T-helper 2 cell treated with Interferon-gamma antibody and Interleukin-4, amounts not matched to agents 100 ng/mL and 5 ng/mL, for 36 hours (primary cell): ENCODE results near the gene GPAT3. TPM values are rescaled to one million over a fixed set of nuclear protein-coding genes. Genes with fewer than 3 reads are reported as not detected.
"Not testable (repeated sequence)": the region's sequence is repeated elsewhere in the genome, so short reads cannot be mapped to it uniquely, and the experiment has no call there.

ENCODE experiments used
- intact Hi-C: fragments of 100-400 bp; cut with micrococcal nuclease; formaldehyde crosslinking; loops from one replicate; pipeline ENCODE4 v1.15.1; 2023
- total RNA-seq: library from RNA; stranded (reverse); gene quantifications from 2 replicates; pipeline ENCODE4 v1.2.3, GENCODE V29; 2022

The GPAT3 gene
- total RNA-seq, 1 donor from 2014 or later = 10.3 TPM

DNA sequence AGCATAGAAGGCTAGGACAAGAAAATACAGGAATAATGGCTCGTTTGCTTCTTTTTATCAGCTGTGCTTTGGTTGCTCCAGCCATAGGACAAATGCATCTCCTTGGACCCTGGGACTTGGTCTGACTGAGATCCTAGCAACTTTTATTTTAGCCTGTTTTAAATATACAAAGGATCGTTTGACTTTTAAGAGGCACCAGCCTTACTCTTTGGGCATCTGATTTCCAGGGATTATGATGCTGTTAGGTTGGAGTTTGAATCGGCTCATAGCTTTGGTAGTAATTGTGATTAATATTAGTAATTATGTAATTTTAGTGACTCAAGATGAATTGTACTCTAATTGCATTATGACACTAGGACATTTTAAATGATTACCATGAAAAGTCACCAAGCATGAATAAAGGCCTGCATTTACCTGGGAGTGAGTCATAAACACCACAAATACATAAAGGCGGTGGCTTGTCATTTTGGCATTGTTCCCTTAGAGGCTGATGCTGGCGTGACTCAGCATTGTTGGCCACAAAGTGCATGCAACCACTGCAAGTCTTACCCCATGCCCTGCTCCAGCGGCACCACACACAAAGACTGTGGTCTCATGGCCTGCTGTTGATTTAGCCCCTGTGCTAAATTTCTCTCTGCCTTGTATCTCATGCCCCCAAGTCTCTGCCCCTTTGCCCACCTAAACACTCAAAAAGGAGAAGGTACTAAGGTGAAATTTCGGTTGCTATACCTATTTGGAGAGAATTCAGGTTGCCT lies 12.4 kb downstream of the GPAT3 start:
- intact Hi-C loops = loop anchor here (1.0 kb wide), 1 partner anchor 10 kb away; no protein-coding TSS in a partner anchor

DNA sequence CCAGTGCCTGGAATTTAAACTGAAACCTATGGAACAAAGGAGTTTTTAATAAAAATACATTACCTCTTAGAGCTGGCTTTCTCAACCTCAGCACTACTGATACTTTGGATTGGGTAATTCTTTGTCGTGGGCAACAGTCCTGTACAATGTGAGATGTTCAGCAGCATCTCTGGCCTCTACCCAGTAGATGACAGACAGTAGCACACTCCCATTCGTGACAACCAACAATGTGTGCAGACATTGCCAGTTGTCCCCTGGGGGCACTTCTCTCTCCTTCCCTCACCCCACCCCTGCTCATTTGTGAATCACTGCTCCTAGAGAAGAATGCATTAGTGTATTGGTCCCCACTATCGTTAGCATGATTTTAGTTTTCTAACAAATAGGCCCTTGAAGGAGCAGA lies 16.2 kb downstream of the GPAT3 start:
- intact Hi-C loops = no loop called here

DNA sequence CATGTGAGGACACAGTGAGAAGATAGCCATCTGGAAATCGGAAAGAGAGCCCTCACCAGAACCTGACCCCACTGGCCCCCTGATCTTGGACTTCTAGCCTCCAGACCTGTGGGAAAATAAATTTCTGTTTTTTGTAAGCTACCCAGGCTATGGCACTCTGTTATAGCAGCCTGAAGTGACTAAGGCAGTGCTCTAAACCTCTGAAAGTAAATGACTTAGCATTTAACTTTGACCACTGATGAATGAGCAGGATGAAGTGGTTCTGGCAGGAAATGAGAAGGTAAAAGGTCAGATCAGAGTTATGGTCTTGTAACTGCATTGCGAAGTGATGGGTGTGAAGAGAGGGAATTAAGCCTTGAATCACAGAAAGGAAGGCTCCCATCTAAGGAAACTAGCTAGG lies 17.0 kb downstream of the GPAT3 start:
- intact Hi-C loops = no loop called here

GRCh38 chr4:83556006-83556707 lies 20.2 kb downstream of the GPAT3 start:
- intact Hi-C loops = no loop called here

- intact Hi-C loops = no loop called here
Measured at GRCh38 chr4:83556816-83557215, 20.9 kb downstream of the GPAT3 start.

DNA sequence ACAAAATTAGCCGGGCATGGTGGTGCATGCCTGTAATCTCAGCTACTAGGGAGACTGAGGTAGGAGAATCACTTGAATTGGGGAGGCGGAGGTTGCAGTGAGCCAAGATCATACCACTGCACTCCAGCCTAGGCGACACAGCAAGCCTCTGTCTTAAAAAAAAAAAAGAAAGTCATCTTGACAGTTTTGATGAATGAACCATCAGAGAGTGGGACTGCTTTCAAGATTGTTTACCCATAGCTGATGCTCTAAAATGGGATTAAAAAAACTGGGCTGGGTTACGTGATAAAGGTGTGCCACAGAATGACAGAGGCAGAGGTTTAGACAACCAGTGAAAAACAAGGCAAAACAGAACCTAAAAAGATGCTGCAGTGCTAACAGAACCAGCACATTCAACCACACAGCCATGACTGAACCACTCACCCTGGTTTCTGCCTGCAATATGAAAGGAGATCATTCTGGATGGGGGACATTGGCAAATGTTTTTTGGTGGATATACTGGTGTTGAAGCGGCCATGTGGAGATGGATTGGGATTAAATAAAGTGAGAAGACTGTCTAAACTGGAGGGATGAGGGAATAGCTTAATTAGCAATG lies 22.2 kb downstream of the GPAT3 start:
- intact Hi-C loops = loop anchor here (1.0 kb wide), 1 partner anchor 10 kb away; no protein-coding TSS in a partner anchor

DNA sequence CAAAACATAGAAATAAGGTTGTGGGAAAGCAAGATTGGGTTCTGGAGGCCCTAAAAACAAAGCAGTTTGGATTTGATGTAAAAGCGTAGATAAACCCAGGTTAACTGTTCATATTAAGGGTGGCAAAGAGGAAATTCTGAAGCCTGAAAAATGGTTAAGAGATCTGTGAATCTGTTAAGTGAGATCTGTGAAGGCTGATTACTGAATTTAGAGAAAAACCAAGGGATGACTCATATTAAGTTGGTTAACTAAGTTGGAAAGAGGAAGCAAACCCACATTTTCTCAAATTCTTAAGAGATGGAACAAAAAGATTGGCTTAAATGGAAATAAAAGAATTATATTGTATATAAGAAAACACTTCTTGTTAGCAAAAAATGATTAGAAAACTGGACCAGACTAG lies 22.8 kb downstream of the GPAT3 start:
- intact Hi-C loops = loop anchor here (1.0 kb wide), 1 partner anchor 10 kb away; no protein-coding TSS in a partner anchor

GRCh38 chr4:83560523-83560922 lies 24.6 kb downstream of the GPAT3 start:
- intact Hi-C loops = no loop called here

GRCh38 chr4:83561381-83561780 lies 25.5 kb downstream of the GPAT3 start:
- intact Hi-C loops = no loop called here

DNA sequence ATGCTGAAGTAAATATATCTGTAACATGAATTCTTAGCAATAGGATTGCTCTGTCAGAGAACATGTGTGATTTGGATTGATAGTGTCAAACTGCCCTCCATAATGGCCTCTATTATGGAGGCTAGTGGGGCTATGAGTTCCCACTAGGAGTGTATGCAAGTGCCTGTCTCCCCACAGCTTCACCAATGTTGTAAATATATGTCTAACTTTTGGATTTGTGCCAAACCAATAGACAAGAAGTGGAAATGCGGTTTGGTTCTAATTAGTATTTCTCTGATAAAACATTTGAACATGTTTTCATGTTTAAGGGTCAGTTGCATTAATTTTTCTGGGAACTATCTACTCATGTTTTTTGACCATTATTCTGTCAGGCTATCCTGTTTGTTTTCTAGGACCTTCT lies 28.1 kb downstream of the GPAT3 start:
- intact Hi-C loops = no loop called here

DNA sequence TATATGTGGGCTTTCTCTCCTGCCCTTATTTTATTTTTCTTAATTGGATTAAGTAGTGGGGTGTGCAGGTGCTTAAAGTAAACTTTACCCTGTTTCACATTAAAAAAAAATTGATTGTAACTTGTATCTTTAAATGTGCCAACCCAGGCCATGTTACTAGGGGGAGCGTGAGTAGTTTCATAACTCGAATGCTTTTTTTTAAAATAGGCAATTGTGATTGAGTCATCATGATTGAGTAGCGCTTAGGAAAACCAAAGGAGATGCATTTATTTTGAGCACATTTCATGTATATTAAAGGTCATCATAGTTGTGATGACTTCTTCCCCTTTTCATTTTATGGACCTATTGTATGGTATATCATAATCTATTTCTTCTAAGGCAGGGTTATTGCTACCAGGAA lies 32.2 kb downstream of the GPAT3 start:
- intact Hi-C loops = no loop called here

DNA sequence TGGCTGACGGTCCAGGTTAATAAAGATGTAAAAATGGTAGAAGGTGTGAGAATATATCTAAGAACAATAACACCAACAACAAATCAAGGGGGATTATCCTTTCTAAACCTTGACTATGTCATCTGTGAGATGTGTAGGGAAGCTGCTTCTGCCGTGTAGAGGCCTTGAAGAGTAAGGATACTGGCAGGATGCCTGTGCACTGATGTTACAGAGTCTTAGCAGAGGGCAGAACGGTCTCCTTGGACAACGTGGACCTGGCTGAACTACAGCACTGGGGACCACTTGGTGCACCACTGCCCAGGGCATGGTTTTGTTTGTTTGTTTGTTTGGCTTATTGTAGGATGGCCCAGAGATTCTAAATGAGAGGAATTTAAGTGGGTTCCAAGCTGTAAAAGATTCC lies 33.5 kb downstream of the GPAT3 start:
- intact Hi-C loops = no loop called here

- intact Hi-C loops = no loop called here
Measured at GRCh38 chr4:83569987-83570386, 34.1 kb downstream of the GPAT3 start.

DNA sequence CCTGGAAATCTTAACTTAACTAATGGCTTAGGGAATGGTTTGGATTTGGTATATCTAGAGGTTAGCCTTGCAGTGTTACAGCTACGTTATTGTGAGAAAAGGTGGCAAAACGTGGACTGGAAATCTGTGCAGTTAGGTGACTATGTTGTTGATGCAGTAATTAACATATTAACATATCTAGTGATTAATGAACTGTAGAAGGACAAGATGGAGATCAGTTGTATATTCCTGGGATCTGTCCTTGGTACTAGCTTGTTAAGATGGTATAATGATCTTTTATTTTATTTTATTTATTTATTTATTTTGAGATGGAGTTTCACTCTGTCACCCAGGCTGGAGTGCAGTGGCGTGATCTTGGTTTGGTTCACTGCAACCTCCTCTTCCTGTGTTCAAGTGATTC lies 36.9 kb downstream of the GPAT3 start:
- intact Hi-C loops = no loop called here

GRCh38 chr4:83574247-83574646 lies 38.3 kb downstream of the GPAT3 start:
- intact Hi-C loops = no loop called here

- intact Hi-C loops = not testable (repeated sequence)
Measured at GRCh38 chr4:83576237-83576636, 40.3 kb downstream of the GPAT3 start.

DNA sequence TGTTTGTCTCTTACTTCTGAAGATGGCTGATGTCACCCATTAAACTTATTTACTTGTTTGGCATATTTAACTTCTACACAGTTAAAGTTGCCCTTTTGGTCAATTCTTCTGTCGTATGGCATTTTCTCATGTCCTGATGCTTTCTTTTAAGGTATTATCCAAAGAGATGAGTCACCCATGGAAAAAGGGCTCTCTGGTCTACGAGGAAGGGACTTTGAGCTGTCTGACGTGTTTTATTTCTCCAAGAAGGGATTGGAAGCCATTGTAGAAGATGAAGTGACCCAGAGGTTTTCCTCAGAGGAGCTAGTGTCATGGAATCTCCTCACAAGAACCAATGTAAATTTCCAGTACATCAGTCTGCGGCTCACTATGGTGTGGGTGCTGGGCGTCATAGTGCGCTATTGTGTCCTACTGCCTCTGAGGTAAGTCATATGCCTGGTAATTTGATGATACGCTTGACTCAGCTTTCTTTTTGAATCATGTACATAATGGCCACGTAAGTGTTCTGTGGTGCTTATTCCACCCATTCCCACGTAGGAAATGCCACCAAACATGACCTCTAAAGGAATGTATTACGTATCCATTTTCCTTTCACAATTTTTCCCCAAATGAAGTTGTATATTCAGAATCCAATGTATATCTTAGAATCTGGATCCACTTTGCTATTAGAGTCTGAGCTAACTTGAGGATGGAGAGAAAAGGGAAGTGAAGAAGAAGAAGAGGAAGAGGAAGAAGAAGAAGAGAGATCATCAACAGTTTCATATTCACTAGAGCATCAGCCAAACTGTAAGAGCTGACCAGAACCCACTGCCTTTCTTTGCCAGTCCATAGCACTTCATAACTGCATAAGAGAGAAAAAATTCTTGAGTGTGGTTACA lies 45.7 kb downstream of the GPAT3 start:
- intact Hi-C loops = no loop called here

GRCh38 chr4:83582289-83582785 lies 46.4 kb downstream of the GPAT3 start:
- intact Hi-C loops = no loop called here

- intact Hi-C loops = no loop called here
Measured at GRCh38 chr4:83585982-83586508, 50.1 kb downstream of the GPAT3 start.

DNA sequence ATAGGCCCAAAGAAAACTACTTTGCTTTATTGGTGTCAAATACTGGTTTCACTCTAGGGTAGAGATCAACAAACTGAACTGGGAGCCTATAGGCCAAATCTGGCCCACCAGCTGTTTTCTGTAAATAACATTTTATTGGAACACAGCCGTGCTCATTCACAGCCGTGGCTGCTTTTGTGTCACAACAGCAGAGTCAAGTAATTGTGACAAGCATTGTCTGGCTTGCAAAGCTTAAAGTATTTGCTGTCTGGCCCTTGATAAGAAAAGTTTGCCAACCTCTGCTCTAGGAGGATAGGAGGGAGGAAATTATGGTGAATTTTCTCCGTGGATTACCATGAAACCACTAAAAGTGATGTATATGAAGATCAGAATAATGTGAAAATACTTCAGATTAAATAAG lies 53.4 kb downstream of the GPAT3 start:
- intact Hi-C loops = no loop called here

- intact Hi-C loops = no loop called here
Measured at GRCh38 chr4:83591056-83591455, 55.1 kb downstream of the GPAT3 start.
